Hepatocyte (in vitro differentiated cells): Measurements from ENCODE around the gene UGT1A1. TPM values are rescaled to one million over a fixed set of nuclear protein-coding genes. Genes with fewer than 3 reads are reported as not detected.

ENCODE experiments used
- DNase-seq: peaks from one replicate; pipeline ENCODE4 v3.0.0-alpha.2; 2016; ENCODE audit warnings: low spot score
- H2AFZ ChIP-seq: fragments of 200-600 bp; sonication (generic); 2 replicates; pipeline ENCODE4 v1.6.0; 2016; ENCODE audit warnings: antibody characterized with exemption, mild to moderate bottlenecking
- H3K27ac ChIP-seq: fragments of 200-600 bp; sonication (generic); 2 replicates; pipeline ENCODE4 v1.5.1; 2016; ENCODE audit warnings: mild to moderate bottlenecking
- H3K27me3 ChIP-seq: fragments of 200-600 bp; sonication (generic); 2 replicates; pipeline ENCODE4 v1.6.1; 2016
- H3K36me3 ChIP-seq: fragments of 200-600 bp; sonication (generic); replicated peaks from 2 replicates; pipeline ENCODE4 v1.5.1; 2016; ENCODE audit warnings: low read depth; ENCODE audit not compliant: insufficient read depth
- H3K4me1 ChIP-seq: fragments of 200-600 bp; sonication (generic); 2 replicates; pipeline ENCODE4 v1.5.1; 2016; ENCODE audit warnings: mild to moderate bottlenecking, moderate library complexity; ENCODE audit not compliant: insufficient read depth
- H3K4me2 ChIP-seq: fragments of 200-600 bp; sonication (generic); 2 replicates; pipeline ENCODE4 v1.6.0; 2016
- H3K4me3 ChIP-seq: fragments of 200-600 bp; sonication (generic); 2 replicates; pipeline ENCODE4 v1.5.1; 2016; ENCODE audit warnings: mild to moderate bottlenecking
- H3K79me2 ChIP-seq: fragments of 200-600 bp; sonication (generic); 2 replicates; pipeline ENCODE4 v1.6.0; 2017; ENCODE audit warnings: mild to moderate bottlenecking
- H3K9me2 ChIP-seq: fragments of 200-600 bp; sonication (generic); replicated peaks from 2 replicates; pipeline ENCODE4 v1.6.0; 2017; ENCODE audit warnings: mild to moderate bottlenecking; ENCODE audit not compliant: insufficient read depth
- H3K9me3 ChIP-seq: fragments of 200-600 bp; sonication (generic); 2 replicates; pipeline ENCODE4 v1.5.1; 2016; ENCODE audit warnings: low read depth, mild to moderate bottlenecking
- H4K20me1 ChIP-seq: fragments of 200-600 bp; sonication (generic); 2 replicates; pipeline ENCODE4 v1.6.0; 2016; ENCODE audit warnings: mild to moderate bottlenecking; ENCODE audit not compliant: insufficient read depth, poor library complexity, severe bottlenecking
- CTCF ChIP-seq: fragments of 200-600 bp; sonication (generic); IDR thresholded peaks from 2 replicates; pipeline ENCODE4 v1.5.1; 2016; ENCODE audit warnings: antibody characterized with exemption, mild to moderate bottlenecking; ENCODE audit not compliant: poor library complexity
- EZH2 ChIP-seq: fragments of 200-600 bp; sonication (generic); IDR thresholded peaks from 2 replicates; pipeline ENCODE4 v1.6.1; 2016; ENCODE audit warnings: antibody characterized with exemption, mild to moderate bottlenecking, borderline replicate concordance
- EZH2phosphoT487 ChIP-seq: fragments of 200-600 bp; sonication (generic); IDR thresholded peaks from one replicate; pipeline ENCODE4 v1.6.1; 2018; ENCODE audit warnings: antibody characterized with exemption, mild to moderate bottlenecking, low read depth, moderate library complexity; ENCODE audit not compliant: unreplicated experiment, severe bottlenecking
- WGBS: methylation state at CpG from one replicate; pipeline ENCODE4 v1.1.6; 2016; ENCODE audit warnings: low lambda C conversion rate; ENCODE audit errors: missing lambda C conversion rate; 5-methylcytosine and 5-hydroxymethylcytosine counted together
- polyA plus RNA-seq: library from polyadenylated mRNA; unstranded; fragments of >200 nt; fragmentation: Nextera tagmentation; extraction: Ambion mirVana; gene quantifications from 2 replicates; pipeline ENCODE4 v1.2.1, GENCODE V29; 2016
- total RNA-seq: library from RNA; depleted of rRNA; stranded (reverse); fragments of >200 nt; gene quantifications from 2 replicates; pipeline ENCODE4 v1.2.3, GENCODE V29; 2014

Gene UGT1A1
- total and polyA plus RNA-seq, 2 experiments from 2014 or later, result 0.53 to 0.91 TPM

- Histone ChIP-seq H4K20me1 (no peaks in the 10 kb centered on the region), H3K36me3 (no peaks in the 10 kb centered on the region), H3K79me2 (no peaks in the 10 kb centered on the region), H3K4me2 (no peak overlapping the region), H3K9me2 (no peaks in the 10 kb centered on the region), H3K9me3 (no peaks in the 10 kb centered on the region), H3K4me1 (peaks cover 11% of the 10 kb centered on the region), H3K27ac (peak overlapping the region; percentile 49), H3K27me3 (no peaks in the 10 kb centered on the region), H2AFZ (no peak overlapping the region), H3K4me3 (no peak overlapping the region)
- no peak for DNase-seq
- WGBS, result 87% methylated on average over 2 of the region's 2 CpGs
- TF ChIP-seq CTCF, result no peak
- TF ChIP-seq EZH2, result no peak
- no peak for TF ChIP-seq EZH2phosphoT487
These were observed 1.2 kb upstream of the UGT1A1 start for GRCh38 chr2:233758849-233759248.

GRCh38 chr2:233761040-233761769 is 1.1 kb downstream of the UGT1A1 start:
- Histone ChIP-seq H3K79me2 (no peaks in the 10 kb centered on the region), H3K4me2 (no peak overlapping the region), H3K4me3 (no peak overlapping the region), H4K20me1 (no peaks in the 10 kb centered on the region), H3K4me1 (peaks cover 5% of the 10 kb centered on the region), H2AFZ (no peak overlapping the region), H3K9me2 (no peaks in the 10 kb centered on the region), H3K9me3 (no peaks in the 10 kb centered on the region), H3K27me3 (no peaks in the 10 kb centered on the region), H3K36me3 (no peaks in the 10 kb centered on the region), H3K27ac (no peak overlapping the region)
- DNase-seq, result no peak
- TF ChIP-seq EZH2phosphoT487, result no peak
- TF ChIP-seq EZH2, result no peak
- no peak for TF ChIP-seq CTCF
- 78% methylated on average over 4 of the region's 4 CpGs for WGBS

- no peak overlapping the region for H3K4me3 ChIP-seq
- TF ChIP-seq CTCF, result no peak
- TF ChIP-seq EZH2phosphoT487, result no peak
- TF ChIP-seq EZH2, result no peak
- DNase-seq, result peak; percentile 38
- H3K4me1 ChIP-seq, result no peaks in the 10 kb centered on the region
- no peaks in the 10 kb centered on the region for H3K9me2 ChIP-seq
- no peak overlapping the region for H3K4me2 ChIP-seq
- no peaks in the 10 kb centered on the region for H3K79me2 ChIP-seq
- WGBS, result 66% methylated on average over 7 of the region's 7 CpGs
- no peaks in the 10 kb centered on the region for H4K20me1 ChIP-seq
- peak overlapping the region; percentile 71 for H3K27ac ChIP-seq
- no peaks in the 10 kb centered on the region for H3K36me3 ChIP-seq
- no peaks in the 10 kb centered on the region for H3K27me3 ChIP-seq
- H2AFZ ChIP-seq, result no peak overlapping the region
- H3K9me3 ChIP-seq, result no peaks in the 10 kb centered on the region
These were observed 4.2 kb downstream of the UGT1A1 start for GRCh38 chr2:233764264-233764663.
